ENCODE data around the gene TBXA2R. TPM values are rescaled to one million over a fixed set of nuclear protein-coding genes. Genes with fewer than 3 reads are reported as not detected.

Gene TBXA2R
- total and polyA plus RNA-seq, 5 donors from 2014 or later: 0.19 to 1.7 (median 0.73) TPM; not detected in 1

- Histone ChIP-seq H3K4me3 (ENCODE audit: low read depth, low read length) (peak overlapping the region; percentile 75), H3K36me3 (ENCODE audit: control insufficient read depth, insufficient read depth, low read length) (peaks cover 3% of the 10 kb centered on the region), H3K27ac (ENCODE audit: insufficient read depth, low read length, poor library complexity, severe bottlenecking) (peak overlapping the region; percentile 78), H3K9me3 (ENCODE audit: control insufficient read depth in 2 of 2, low read length in 2 of 2) (no peaks in the 10 kb centered on the region), H3K27me3 (ENCODE audit: control insufficient read depth, insufficient read depth, low read length) (no peaks in the 10 kb centered on the region), H3K4me1 (ENCODE audit: control insufficient read depth, insufficient read depth, low read length, poor library complexity, severe bottlenecking) (peaks cover 53% of the 10 kb centered on the region)
- peak in 1 of 2 donors; percentile 6 for ATAC-seq (ENCODE audit: low read depth in 2 of 2)
- Mint-ChIP-seq H3K27me3 (peaks cover 8% of the 10 kb centered on the region), H3K4me3 (peak overlapping the region; percentile 95 to 98 (median 95)), H3K9me3 (peaks cover 0 to 1% (median 0%) of the 10 kb centered on the region in 7 donors), H3K36me3 (no peaks in the 10 kb centered on the region), H3K4me1 (peaks cover 0 to 58% (median 30%) of the 10 kb centered on the region in 4 donors), H3K27ac (peak overlapping the region; percentile 95 to 99 (median 96))
- peak; percentile 20 to 76 (median 59) for DNase-seq
Measured at GRCh38 chr19:3554254-3555083, 52.2 kb downstream of the TBXA2R start.

GRCh38 chr19:3551792-3552095, 54.9 kb downstream of the TBXA2R start:
- Mint-ChIP-seq H3K27ac (peak overlapping the region; percentile 9 to 55 (median 44)), H3K4me1 (peaks cover 0 to 45% (median 25%) of the 10 kb centered on the region in 4 donors), H3K36me3 (no peaks in the 10 kb centered on the region), H3K27me3 (no peaks in the 10 kb centered on the region), H3K9me3 (no peaks in the 10 kb centered on the region), H3K4me3 (peak overlapping the region in 3 of 4 donors; percentile 5 to 80 (median 76))
- H3K27ac ChIP-seq (ENCODE audit: insufficient read depth, low read length, poor library complexity, severe bottlenecking): no peak overlapping the region
- H3K4me1 ChIP-seq (ENCODE audit: control insufficient read depth, insufficient read depth, low read length, poor library complexity, severe bottlenecking): peaks cover 46% of the 10 kb centered on the region
- ATAC-seq (ENCODE audit: low read depth in 2 of 2) (no peak), DNase-seq (no peak)
- no peaks in the 10 kb centered on the region for H3K27me3 ChIP-seq (ENCODE audit: control insufficient read depth, insufficient read depth, low read length)
- H3K9me3 ChIP-seq (ENCODE audit: control insufficient read depth in 2 of 2, low read length in 2 of 2): no peaks in the 10 kb centered on the region
- peaks cover 8% of the 10 kb centered on the region for H3K36me3 ChIP-seq (ENCODE audit: control insufficient read depth, insufficient read depth, low read length)
- no peak overlapping the region for H3K4me3 ChIP-seq (ENCODE audit: low read depth, low read length)

- Mint-ChIP-seq H3K9me3 (no peaks in the 10 kb centered on the region), H3K27me3 (no peaks in the 10 kb centered on the region), H3K27ac (peak overlapping the region; percentile 44 to 80 (median 55)), H3K4me3 (peak overlapping the region; percentile 5 to 76 (median 16)), H3K36me3 (no peaks in the 10 kb centered on the region), H3K4me1 (peaks cover 0 to 39% (median 20%) of the 10 kb centered on the region in 4 donors)
- ATAC-seq (ENCODE audit: low read depth in 2 of 2): no peak
- peaks cover 40% of the 10 kb centered on the region for H3K4me1 ChIP-seq (ENCODE audit: control insufficient read depth, insufficient read depth, low read length, poor library complexity, severe bottlenecking)
- no peak overlapping the region for H3K27ac ChIP-seq (ENCODE audit: insufficient read depth, low read length, poor library complexity, severe bottlenecking)
- H3K27me3 ChIP-seq (ENCODE audit: control insufficient read depth, insufficient read depth, low read length): no peaks in the 10 kb centered on the region
- H3K4me3 ChIP-seq (ENCODE audit: low read depth, low read length): no peak overlapping the region
- no peaks in the 10 kb centered on the region for H3K9me3 ChIP-seq (ENCODE audit: control insufficient read depth in 2 of 2, low read length in 2 of 2)
- H3K36me3 ChIP-seq (ENCODE audit: control insufficient read depth, insufficient read depth, low read length): peaks cover 8% of the 10 kb centered on the region
- DNase-seq: no peak
Measured at GRCh38 chr19:3550947-3551791, 55.5 kb downstream of the TBXA2R start.

GRCh38 chr19:3549816-3550215, 56.9 kb downstream of the TBXA2R start:
- H3K36me3 Mint-ChIP-seq: peaks cover 4% of the 10 kb centered on the region
- no peak overlapping the region for H3K27ac ChIP-seq (ENCODE audit: insufficient read depth, low read length, poor library complexity, severe bottlenecking)
- DNase-seq: no peak

GRCh38 chr19:3548606-3549005, 58.1 kb downstream of the TBXA2R start:
- ATAC-seq (ENCODE audit: low read depth in 2 of 2): peak in 1 of 2 donors; percentile 4
- Mint-ChIP-seq H3K4me1 (peaks cover 0 to 26% (median 6%) of the 10 kb centered on the region in 4 donors), H3K36me3 (peaks cover 4% of the 10 kb centered on the region), H3K27me3 (no peaks in the 10 kb centered on the region), H3K27ac (no peak overlapping the region), H3K4me3 (peak overlapping the region in 1 of 4 donors; percentile 13), H3K9me3 (no peaks in the 10 kb centered on the region)
- DNase-seq: no peak
- H3K4me1 ChIP-seq (ENCODE audit: control insufficient read depth, insufficient read depth, low read length, poor library complexity, severe bottlenecking): peaks cover 16% of the 10 kb centered on the region
- H3K4me3 ChIP-seq (ENCODE audit: low read depth, low read length): no peak overlapping the region
- H3K27ac ChIP-seq (ENCODE audit: insufficient read depth, low read length, poor library complexity, severe bottlenecking): no peak overlapping the region
- no peaks in the 10 kb centered on the region for H3K9me3 ChIP-seq (ENCODE audit: control insufficient read depth in 2 of 2, low read length in 2 of 2)
- H3K36me3 ChIP-seq (ENCODE audit: control insufficient read depth, insufficient read depth, low read length): peaks cover 11% of the 10 kb centered on the region
- no peaks in the 10 kb centered on the region for H3K27me3 ChIP-seq (ENCODE audit: control insufficient read depth, insufficient read depth, low read length)

More at GRCh38 chr19:3549816-3550215, 56.9 kb downstream of the TBXA2R start:
- peaks cover 27% of the 10 kb centered on the region for H3K4me1 ChIP-seq (ENCODE audit: control insufficient read depth, insufficient read depth, low read length, poor library complexity, severe bottlenecking)
- Mint-ChIP-seq H3K9me3 (no peaks in the 10 kb centered on the region), H3K27ac (no peak overlapping the region), H3K4me3 (no peak overlapping the region), H3K27me3 (no peaks in the 10 kb centered on the region), H3K4me1 (peaks cover 0 to 35% (median 11%) of the 10 kb centered on the region in 4 donors)
- H3K4me3 ChIP-seq (ENCODE audit: low read depth, low read length): no peak overlapping the region
- no peak for ATAC-seq (ENCODE audit: low read depth in 2 of 2)
- H3K36me3 ChIP-seq (ENCODE audit: control insufficient read depth, insufficient read depth, low read length): peaks cover 11% of the 10 kb centered on the region
- H3K9me3 ChIP-seq (ENCODE audit: control insufficient read depth in 2 of 2, low read length in 2 of 2): no peaks in the 10 kb centered on the region
- no peaks in the 10 kb centered on the region for H3K27me3 ChIP-seq (ENCODE audit: control insufficient read depth, insufficient read depth, low read length)

- H3K9me3 Mint-ChIP-seq: no peaks in the 10 kb centered on the region
- H3K9me3 ChIP-seq (ENCODE audit: control insufficient read depth in 2 of 2, low read length in 2 of 2): no peaks in the 10 kb centered on the region
- H3K4me3 ChIP-seq (ENCODE audit: low read depth, low read length): no peak overlapping the region
- H3K36me3 Mint-ChIP-seq: peaks cover 4% of the 10 kb centered on the region
- ATAC-seq (ENCODE audit: low read depth in 2 of 2) (no peak), DNase-seq (no peak)
- no peaks in the 10 kb centered on the region for H3K27me3 ChIP-seq (ENCODE audit: control insufficient read depth, insufficient read depth, low read length)
- H3K4me1 ChIP-seq (ENCODE audit: control insufficient read depth, insufficient read depth, low read length, poor library complexity, severe bottlenecking): peaks cover 9% of the 10 kb centered on the region
- H3K27ac Mint-ChIP-seq: no peak overlapping the region
- no peaks in the 10 kb centered on the region for H3K27me3 Mint-ChIP-seq
- peaks cover 11% of the 10 kb centered on the region for H3K36me3 ChIP-seq (ENCODE audit: control insufficient read depth, insufficient read depth, low read length)
- peaks cover 0 to 23% (median 6%) of the 10 kb centered on the region in 4 donors for H3K4me1 Mint-ChIP-seq
- H3K27ac ChIP-seq (ENCODE audit: insufficient read depth, low read length, poor library complexity, severe bottlenecking): no peak overlapping the region
- no peak overlapping the region for H3K4me3 Mint-ChIP-seq
Measured at GRCh38 chr19:3547767-3548282, 58.9 kb downstream of the TBXA2R start.

- H3K4me3 ChIP-seq (ENCODE audit: low read depth, low read length): no peak overlapping the region
- no peak overlapping the region for H3K27ac Mint-ChIP-seq
Measured at GRCh38 chr19:3547301-3547731, 59.4 kb downstream of the TBXA2R start.

More at GRCh38 chr19:3547301-3547731, 59.4 kb downstream of the TBXA2R start:
- H3K27me3 Mint-ChIP-seq: no peaks in the 10 kb centered on the region
- peaks cover 4% of the 10 kb centered on the region for H3K36me3 Mint-ChIP-seq
- H3K27me3 ChIP-seq (ENCODE audit: control insufficient read depth, insufficient read depth, low read length): no peaks in the 10 kb centered on the region
- peak in 1 of 3 donors; percentile 39 for DNase-seq
- no peak for ATAC-seq (ENCODE audit: low read depth in 2 of 2)
- H3K9me3 Mint-ChIP-seq: no peaks in the 10 kb centered on the region
- H3K4me1 Mint-ChIP-seq: peaks cover 0 to 18% (median 6%) of the 10 kb centered on the region in 4 donors
- no peaks in the 10 kb centered on the region for H3K9me3 ChIP-seq (ENCODE audit: control insufficient read depth in 2 of 2, low read length in 2 of 2)
- H3K4me1 ChIP-seq (ENCODE audit: control insufficient read depth, insufficient read depth, low read length, poor library complexity, severe bottlenecking): peaks cover 4% of the 10 kb centered on the region
- no peak overlapping the region for H3K4me3 Mint-ChIP-seq
- no peak overlapping the region for H3K27ac ChIP-seq (ENCODE audit: insufficient read depth, low read length, poor library complexity, severe bottlenecking)
- H3K36me3 ChIP-seq (ENCODE audit: control insufficient read depth, insufficient read depth, low read length): peaks cover 11% of the 10 kb centered on the region

Data from CD4-positive, CD25-positive, alpha-beta regulatory T cell (primary cell).